ENCODE results near the gene LHFPL6.

GRCh38 chr13:39490136-39490535 is 112.9 kb downstream of the LHFPL6 start:
- no peak for TF ChIP-seq CTCF (IDR thresholded peaks at IDR 0.05; ENCODE audit: poor library complexity)
- TF ChIP-seq EZH2 (IDR thresholded peaks at IDR 0.05; ENCODE audit: borderline replicate concordance), result no peak

Data from hepatocyte (in vitro differentiated cells).